IPS-NIHi7 (cell line): ENCODE results near the gene SERPINE1.
A peak's percentile ranks its signal among the peaks of the same experiment; 100 is the strongest.

Experiments used
- DNase-seq: peaks from one replicate; pipeline ENCODE4 v3.0.0; 2012; ENCODE audit warnings: mixed read lengths; ENCODE audit errors: extremely low spot score

SERPINE1 gene

GRCh38 chr7:101154693-101155102 lies 27.8 kb downstream of the SERPINE1 start:
- no peak for DNase-seq

GRCh38 chr7:101155303-101155702 lies 28.4 kb downstream of the SERPINE1 start:
- no peak for DNase-seq

GRCh38 chr7:101156277-101156676 lies 29.4 kb downstream of the SERPINE1 start:
- DNase-seq = no peak

GRCh38 chr7:101156866-101157589 lies 30.1 kb downstream of the SERPINE1 start:
- DNase-seq = no peak

GRCh38 chr7:101159696-101160674 lies 33.1 kb downstream of the SERPINE1 start:
- no peak for DNase-seq

- DNase-seq = no peak
Measured at GRCh38 chr7:101160910-101161309, 34.0 kb downstream of the SERPINE1 start.

GRCh38 chr7:101161692-101162471 lies 35.0 kb downstream of the SERPINE1 start:
- no peak for DNase-seq

GRCh38 chr7:101162551-101163278 lies 35.8 kb downstream of the SERPINE1 start:
- DNase-seq = peak; percentile 40

- peak; percentile 16 for DNase-seq
Measured at GRCh38 chr7:101163279-101164070, 36.6 kb downstream of the SERPINE1 start.

GRCh38 chr7:101164071-101164840 lies 37.4 kb downstream of the SERPINE1 start:
- DNase-seq = peak; percentile 43

- DNase-seq = peak; percentile 88
Measured at GRCh38 chr7:101165075-101165957, 38.4 kb downstream of the SERPINE1 start, which contains the start of gene VGF. VGF (minus strand) TSS chr7:101165569; CDS start chr7:101164843, 726 bp downstream.

- DNase-seq = peak; percentile 18
Measured at GRCh38 chr7:101165958-101166647, 39.2 kb downstream of the SERPINE1 start.

GRCh38 chr7:101166648-101166908 lies 39.7 kb downstream of the SERPINE1 start:
- peak; percentile 25 for DNase-seq

- peak; percentile 65 for DNase-seq
Measured at GRCh38 chr7:101166909-101167644, 40.2 kb downstream of the SERPINE1 start.

GRCh38 chr7:101167645-101168411 lies 40.9 kb downstream of the SERPINE1 start:
- DNase-seq = no peak

GRCh38 chr7:101168412-101169049 lies 41.6 kb downstream of the SERPINE1 start:
- no peak for DNase-seq
